Activated T-cell treated with anti-CD3 and anti-CD28 coated beads, Interleukin-2, amount 50 U/mL, for 24 hours (primary cell): ENCODE data around the gene OVCA2.
A peak's percentile ranks its signal among the peaks of the same experiment; 100 is the strongest.

Source experiments
- DNase-seq: peaks from one replicate; pipeline ENCODE4 v3.0.0-alpha.2; 2020
- H3K27ac Mint-ChIP-seq: 2 replicates; pipeline ENCODE4 v1.8.0; 2020; ENCODE audit warnings: mild to moderate bottlenecking, mixed read lengths
- H3K27me3 Mint-ChIP-seq: 2 replicates; pipeline ENCODE4 v1.8.0; 2020; ENCODE audit warnings: mixed read lengths
- H3K36me3 Mint-ChIP-seq: 2 replicates; pipeline ENCODE4 v1.8.0; 2020; ENCODE audit warnings: low read depth, mixed read lengths
- H3K4me1 Mint-ChIP-seq: 2 replicates; pipeline ENCODE4 v1.8.0; 2020; ENCODE audit warnings: low read depth, mixed read lengths
- H3K4me3 Mint-ChIP-seq: 2 replicates; pipeline ENCODE4 v1.8.0; 2020; ENCODE audit warnings: mild to moderate bottlenecking, moderate library complexity, mixed read lengths
- H3K9me3 Mint-ChIP-seq: 2 replicates; pipeline ENCODE4 v1.8.0; 2020; ENCODE audit warnings: mixed read lengths

Gene OVCA2

DNA sequence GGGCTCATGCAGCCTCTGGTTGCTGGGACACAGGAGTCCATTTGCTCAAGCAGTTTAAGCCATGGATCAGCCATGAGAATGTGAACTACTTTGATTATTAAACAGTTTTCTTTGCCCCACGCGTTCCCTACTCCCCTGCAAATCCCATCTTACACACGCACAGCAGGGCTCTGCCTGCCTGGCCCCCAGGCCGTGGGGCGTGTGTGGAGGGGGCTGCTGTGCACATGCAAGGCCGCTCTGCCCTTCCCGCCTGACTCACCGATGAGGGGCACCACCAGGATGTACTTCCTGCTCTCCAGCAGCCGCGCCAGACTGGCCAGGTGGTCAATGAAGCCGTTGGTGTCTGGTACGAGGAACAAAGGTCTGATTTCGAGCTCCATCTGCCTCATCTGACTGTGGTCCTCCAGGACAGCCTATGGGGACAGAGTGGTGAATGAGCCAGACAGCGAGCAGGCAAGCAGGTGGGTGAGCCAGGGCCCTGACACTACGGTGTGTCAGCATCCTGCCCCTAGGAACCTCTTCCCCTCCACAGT, 26.8 kb downstream of the OVCA2 start:
- H3K9me3 Mint-ChIP-seq, result no peaks in the 10 kb centered on the region

DNA sequence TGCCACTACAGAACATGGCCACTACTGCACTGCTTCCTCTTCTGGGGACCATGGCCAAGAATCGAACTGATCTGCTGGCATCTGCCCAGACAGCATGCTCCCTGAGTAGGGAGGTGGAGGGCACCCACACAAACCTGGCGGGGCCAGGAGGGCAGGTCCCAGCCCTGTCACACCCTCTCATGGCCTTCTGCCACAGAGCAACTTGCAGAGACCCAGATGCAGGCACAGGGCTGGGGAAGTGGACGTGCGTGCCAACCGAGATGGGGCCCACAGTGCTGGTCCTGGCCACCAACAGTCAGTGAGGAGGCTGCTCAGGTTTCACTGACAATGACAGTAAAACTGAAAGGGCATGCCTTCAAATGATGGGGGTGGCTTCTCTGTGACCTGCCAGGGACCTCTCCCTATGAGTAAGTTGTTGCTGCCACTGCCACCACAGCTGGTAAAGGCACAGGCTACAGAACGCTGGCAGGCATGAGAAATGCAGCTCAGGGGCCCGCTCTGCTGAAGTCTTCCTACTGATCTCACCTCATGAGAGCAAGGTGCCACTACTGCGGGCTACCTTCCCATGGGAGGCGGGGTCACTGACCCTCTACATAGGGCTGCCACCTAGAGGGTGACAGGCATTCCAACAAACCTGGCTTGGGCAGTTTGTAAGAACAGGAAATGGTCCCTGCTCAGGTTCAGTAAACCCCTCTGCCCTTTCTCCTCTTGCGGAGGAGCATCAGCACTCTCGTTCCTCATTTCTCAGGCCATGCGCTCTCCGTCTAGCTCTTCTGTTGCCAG, 28.6 kb downstream of the OVCA2 start:
- H3K27me3 Mint-ChIP-seq, result no peaks in the 10 kb centered on the region
- peak overlapping the region; percentile 78 for H3K27ac Mint-ChIP-seq
- peaks cover 76% of the 10 kb centered on the region for H3K36me3 Mint-ChIP-seq
- H3K4me1 Mint-ChIP-seq, result peaks cover 49% of the 10 kb centered on the region
- DNase-seq, result peak; percentile 75
- peak overlapping the region; percentile 68 for H3K4me3 Mint-ChIP-seq
- H3K9me3 Mint-ChIP-seq, result no peaks in the 10 kb centered on the region

More for the DNA sequence above, 26.8 kb downstream of the OVCA2 start:
- Mint-ChIP-seq H3K27me3 (no peaks in the 10 kb centered on the region), H3K4me1 (peaks cover 50% of the 10 kb centered on the region), H3K4me3 (peak overlapping the region; percentile 68), H3K36me3 (peaks cover 86% of the 10 kb centered on the region), H3K27ac (peak overlapping the region; percentile 90)
- no peak for DNase-seq

GRCh38 chr17:2071024-2071385, 29.2 kb downstream of the OVCA2 start:
- DNase-seq, result no peak
- Mint-ChIP-seq H3K4me1 (peaks cover 49% of the 10 kb centered on the region), H3K4me3 (peak overlapping the region; percentile 1), H3K9me3 (no peaks in the 10 kb centered on the region), H3K27me3 (no peaks in the 10 kb centered on the region), H3K27ac (peak overlapping the region; percentile 53), H3K36me3 (peaks cover 76% of the 10 kb centered on the region)

DNA sequence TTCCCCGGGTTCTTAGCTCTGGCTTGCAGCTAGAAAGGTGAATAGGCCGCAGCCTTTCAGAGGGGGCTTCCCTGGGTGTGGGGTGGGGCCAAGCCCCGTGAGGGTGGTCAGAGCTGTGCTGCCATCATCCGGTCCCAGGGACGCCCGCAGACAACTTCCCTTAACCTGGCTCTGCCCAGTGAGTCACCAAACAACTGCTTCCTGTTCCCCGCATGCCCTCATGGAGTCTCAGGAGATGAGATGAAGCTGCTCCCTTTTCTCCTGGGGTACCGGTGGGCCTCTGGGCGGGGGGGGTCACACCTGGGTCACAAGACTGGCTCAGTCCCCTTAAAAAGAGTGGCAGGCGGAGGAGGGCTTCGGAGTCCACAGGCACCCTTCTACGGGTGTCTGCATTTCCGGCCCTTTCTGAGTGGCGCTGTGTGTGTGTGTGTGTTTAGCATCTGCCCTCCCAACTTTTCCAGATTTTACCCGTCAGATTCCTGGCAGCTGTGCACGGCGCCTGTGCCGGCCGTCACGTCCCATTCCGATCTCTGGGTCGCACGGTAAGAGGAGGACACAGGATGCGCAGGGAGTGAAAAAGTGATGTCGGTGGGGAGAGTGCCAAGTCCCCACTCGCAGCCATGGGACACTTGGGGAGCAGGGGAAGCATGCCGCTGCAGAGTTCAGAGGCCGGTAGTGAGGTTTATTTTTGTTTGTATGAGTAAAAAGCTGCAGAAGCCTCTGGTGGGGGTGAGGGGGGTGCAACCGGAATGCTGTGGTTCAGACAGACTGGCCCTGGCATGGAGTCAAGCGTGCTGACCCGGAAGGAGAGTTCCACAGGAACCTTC, 29.8 kb downstream of the OVCA2 start:
- H3K4me3 Mint-ChIP-seq, result no peak overlapping the region
- H3K27ac Mint-ChIP-seq, result peak overlapping the region; percentile 53

GRCh38 chr17:2074919-2075318, 33.1 kb downstream of the OVCA2 start:
- H3K27ac Mint-ChIP-seq, result no peak overlapping the region
- DNase-seq, result no peak
- peaks cover 75% of the 10 kb centered on the region for H3K36me3 Mint-ChIP-seq
- no peaks in the 10 kb centered on the region for H3K9me3 Mint-ChIP-seq
- H3K27me3 Mint-ChIP-seq, result no peaks in the 10 kb centered on the region
- peaks cover 26% of the 10 kb centered on the region for H3K4me1 Mint-ChIP-seq
- H3K4me3 Mint-ChIP-seq, result no peak overlapping the region

More for the DNA sequence above, 29.8 kb downstream of the OVCA2 start:
- Mint-ChIP-seq H3K36me3 (peaks cover 76% of the 10 kb centered on the region), H3K4me1 (peaks cover 49% of the 10 kb centered on the region), H3K27me3 (no peaks in the 10 kb centered on the region), H3K9me3 (no peaks in the 10 kb centered on the region)
- DNase-seq, result no peak

- peaks cover 77% of the 10 kb centered on the region for H3K36me3 Mint-ChIP-seq
Measured at GRCh38 chr17:2075336-2076086, 33.7 kb downstream of the OVCA2 start.

DNA sequence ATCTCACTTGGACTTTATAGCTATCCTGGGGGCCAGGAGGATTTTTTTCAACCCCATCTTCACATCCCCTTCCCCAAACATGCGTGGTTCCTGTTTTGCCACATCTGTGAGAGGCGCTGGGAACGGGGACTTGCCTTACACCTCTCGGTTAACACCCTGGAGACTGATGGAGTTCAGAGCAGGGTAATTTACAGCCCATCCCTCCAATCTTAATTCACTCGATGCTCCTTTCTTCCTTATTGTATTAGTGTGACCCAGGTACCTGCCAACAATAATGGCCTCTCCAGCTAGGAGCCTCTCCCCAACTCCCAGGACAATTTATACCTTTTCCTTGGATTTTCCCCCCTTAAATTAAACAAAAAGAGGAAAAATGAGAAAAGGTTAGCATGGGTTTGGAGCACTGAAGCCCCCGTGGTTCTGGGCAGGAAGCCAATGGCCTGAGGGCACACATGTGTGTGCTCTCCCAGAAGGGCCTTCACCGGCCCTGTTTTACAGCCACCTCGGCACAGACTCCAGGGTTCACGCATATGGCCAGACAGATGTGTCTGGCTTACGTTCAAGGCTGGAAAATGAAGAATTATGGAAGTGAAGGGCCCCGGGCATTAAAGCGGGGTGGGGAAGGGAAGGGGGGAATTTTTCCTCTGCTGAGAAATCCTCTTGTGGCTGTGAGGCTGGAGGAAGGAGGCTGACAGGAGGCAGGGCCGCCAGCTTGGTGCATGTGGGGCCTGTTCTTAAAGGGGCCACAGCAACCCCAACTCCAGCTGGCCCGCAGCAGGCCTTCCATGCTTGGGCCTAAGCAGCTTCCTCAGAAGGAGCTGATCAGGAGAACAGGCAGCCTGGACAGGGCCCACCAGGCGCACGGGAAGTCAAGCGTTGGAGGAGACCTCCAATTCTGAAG, 34.5 kb downstream of the OVCA2 start:
- Mint-ChIP-seq H3K27ac (no peak overlapping the region), H3K27me3 (no peaks in the 10 kb centered on the region), H3K36me3 (peaks cover 79% of the 10 kb centered on the region), H3K4me1 (peaks cover 14% of the 10 kb centered on the region), H3K9me3 (no peaks in the 10 kb centered on the region), H3K4me3 (no peak overlapping the region)
- DNase-seq, result no peak

More at GRCh38 chr17:2075336-2076086, 33.7 kb downstream of the OVCA2 start:
- Mint-ChIP-seq H3K27ac (peak overlapping the region; percentile 64), H3K4me3 (no peak overlapping the region), H3K27me3 (no peaks in the 10 kb centered on the region), H3K4me1 (peaks cover 20% of the 10 kb centered on the region), H3K9me3 (no peaks in the 10 kb centered on the region)
- no peak for DNase-seq

- no peaks in the 10 kb centered on the region for H3K9me3 Mint-ChIP-seq
- DNase-seq, result no peak
- H3K27ac Mint-ChIP-seq, result no peak overlapping the region
- no peak overlapping the region for H3K4me3 Mint-ChIP-seq
- H3K36me3 Mint-ChIP-seq, result peaks cover 79% of the 10 kb centered on the region
- H3K4me1 Mint-ChIP-seq, result peaks cover 15% of the 10 kb centered on the region
- no peaks in the 10 kb centered on the region for H3K27me3 Mint-ChIP-seq
Measured at GRCh38 chr17:2077040-2077439, 35.2 kb downstream of the OVCA2 start.

- peaks cover 44% of the 10 kb centered on the region for H3K4me1 Mint-ChIP-seq
- no peaks in the 10 kb centered on the region for H3K27me3 Mint-ChIP-seq
- DNase-seq, result no peak
- H3K27ac Mint-ChIP-seq, result peak overlapping the region; percentile 72
- H3K4me3 Mint-ChIP-seq, result peak overlapping the region; percentile 24
- peaks cover 89% of the 10 kb centered on the region for H3K36me3 Mint-ChIP-seq
- no peaks in the 10 kb centered on the region for H3K9me3 Mint-ChIP-seq
Measured at GRCh38 chr17:2081564-2081963, 39.7 kb downstream of the OVCA2 start.

DNA sequence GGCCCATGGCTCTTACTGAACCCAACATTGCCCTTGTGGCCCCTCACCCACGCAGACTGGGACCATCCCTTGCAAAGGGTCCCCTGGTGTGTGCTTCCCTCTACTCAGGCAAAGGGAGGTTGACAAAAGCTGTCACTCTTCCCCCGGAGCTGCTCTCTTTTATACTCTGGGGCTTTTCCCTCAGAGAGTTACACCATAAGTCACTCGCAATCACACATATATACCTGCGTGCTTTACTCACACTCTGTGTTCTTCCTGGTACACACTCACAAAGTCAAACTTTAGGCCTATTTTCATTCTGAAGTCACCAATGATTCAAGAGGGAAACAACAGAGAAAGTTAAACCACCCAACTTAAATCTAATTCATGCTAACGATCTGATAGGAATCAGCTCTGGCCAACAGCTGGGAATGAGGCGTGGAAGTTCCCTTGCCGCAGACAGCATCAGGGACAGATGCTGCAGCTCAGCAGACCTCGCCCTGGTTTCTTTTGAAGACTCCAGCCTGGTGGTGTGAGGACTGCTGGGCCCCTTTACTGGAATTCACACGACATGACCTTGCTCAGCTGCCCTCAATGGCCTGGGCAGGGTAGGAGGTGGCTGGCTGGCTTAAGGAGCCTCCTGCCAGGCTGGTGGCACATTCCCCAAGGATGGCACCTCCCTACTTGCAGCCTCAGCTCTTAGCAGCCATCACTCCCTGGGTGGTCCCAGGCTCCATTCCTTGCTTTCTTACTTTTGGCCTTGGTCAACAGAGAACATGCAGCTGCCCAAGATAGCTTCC, 40.4 kb downstream of the OVCA2 start:
- Mint-ChIP-seq H3K27ac (peak overlapping the region; percentile 72), H3K9me3 (no peaks in the 10 kb centered on the region), H3K4me1 (peaks cover 50% of the 10 kb centered on the region), H3K36me3 (peaks cover 89% of the 10 kb centered on the region), H3K4me3 (peak overlapping the region; percentile 24), H3K27me3 (no peaks in the 10 kb centered on the region)
- DNase-seq, result no peak

DNA sequence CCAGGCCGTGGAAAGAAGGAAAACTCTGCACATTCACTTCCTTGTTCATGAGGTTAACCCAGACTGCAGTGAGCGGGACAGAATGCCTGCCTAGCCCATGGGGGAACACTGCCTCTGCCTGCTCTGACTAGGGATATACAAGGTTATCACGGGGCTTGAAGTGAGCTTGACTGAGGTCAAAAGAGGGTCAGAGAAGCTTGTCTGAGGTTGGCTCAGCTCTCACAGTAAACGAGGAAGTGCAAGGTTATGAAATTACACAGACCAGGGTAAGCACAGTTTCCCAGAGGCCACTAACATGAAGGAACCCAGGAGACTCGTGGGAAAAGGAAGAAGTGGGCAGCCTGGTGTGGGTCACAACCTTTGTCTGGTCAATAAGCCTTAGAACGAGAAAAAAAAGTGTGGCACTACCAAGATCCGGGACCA, 41.8 kb downstream of the OVCA2 start:
- Mint-ChIP-seq H3K27me3 (no peaks in the 10 kb centered on the region), H3K4me3 (no peak overlapping the region), H3K27ac (peak overlapping the region; percentile 65), H3K4me1 (peaks cover 65% of the 10 kb centered on the region), H3K9me3 (no peaks in the 10 kb centered on the region), H3K36me3 (peaks cover 79% of the 10 kb centered on the region)
- DNase-seq, result no peak

- Mint-ChIP-seq H3K36me3 (peaks cover 74% of the 10 kb centered on the region), H3K4me1 (peaks cover 70% of the 10 kb centered on the region), H3K9me3 (no peaks in the 10 kb centered on the region), H3K4me3 (no peak overlapping the region), H3K27ac (no peak overlapping the region), H3K27me3 (no peaks in the 10 kb centered on the region)
- no peak for DNase-seq
Measured at GRCh38 chr17:2084036-2084765, 42.4 kb downstream of the OVCA2 start.
